NCI-H2227 (cell line): ENCODE measurements around the gene OSBPL10.
"Not testable (repeated sequence)": the region's sequence is repeated elsewhere in the genome, so short reads cannot be mapped to it uniquely, and the experiment has no call there.

Source experiments
- DNase-seq: peaks from one replicate; lab custom pipeline; 2025; ENCODE audit not compliant: unreplicated experiment; lab: John Stamatoyannopoulos, UW

OSBPL10 gene

GRCh38 chr3:31714495-31715280 is 266.4 kb downstream of the OSBPL10 start:
- DNase-seq: no peak

GRCh38 chr3:31713816-31714215 is 267.2 kb downstream of the OSBPL10 start:
- DNase-seq: no peak

GRCh38 chr3:31710123-31710803 is 270.8 kb downstream of the OSBPL10 start:
- DNase-seq: no peak

GRCh38 chr3:31709526-31709925 is 271.5 kb downstream of the OSBPL10 start:
- DNase-seq: no peak

- peak; percentile 28 for DNase-seq
Measured at GRCh38 chr3:31709005-31709404, 272.1 kb downstream of the OSBPL10 start.

GRCh38 chr3:31707286-31707685 is 273.8 kb downstream of the OSBPL10 start:
- DNase-seq: no peak

GRCh38 chr3:31705736-31706135 is 275.3 kb downstream of the OSBPL10 start:
- DNase-seq: no peak

- DNase-seq: no peak
Measured at GRCh38 chr3:31704591-31705179, 276.4 kb downstream of the OSBPL10 start.

- DNase-seq: no peak
Measured at GRCh38 chr3:31704156-31704555, 276.9 kb downstream of the OSBPL10 start.

- no peak for DNase-seq
Measured at GRCh38 chr3:31701286-31701685, 279.8 kb downstream of the OSBPL10 start.

GRCh38 chr3:31699309-31699953 is 281.6 kb downstream of the OSBPL10 start:
- DNase-seq: no peak

GRCh38 chr3:31696815-31697548 is 284.1 kb downstream of the OSBPL10 start:
- DNase-seq: no peak

GRCh38 chr3:31696009-31696297 is 285.1 kb downstream of the OSBPL10 start:
- no peak for DNase-seq

GRCh38 chr3:31695280-31696008 is 285.6 kb downstream of the OSBPL10 start:
- no peak for DNase-seq

GRCh38 chr3:31693346-31693745 is 287.7 kb downstream of the OSBPL10 start:
- no peak for DNase-seq

GRCh38 chr3:31692751-31693150 is 288.3 kb downstream of the OSBPL10 start:
- DNase-seq: no peak

- DNase-seq: no peak
Measured at GRCh38 chr3:31690771-31691170, 290.3 kb downstream of the OSBPL10 start.

- DNase-seq: not testable (repeated sequence)
Measured at GRCh38 chr3:31689523-31689922, 291.5 kb downstream of the OSBPL10 start.

- no peak for DNase-seq
Measured at GRCh38 chr3:31688984-31689383, 292.1 kb downstream of the OSBPL10 start.

- DNase-seq: no peak
Measured at GRCh38 chr3:31687020-31687802, 293.9 kb downstream of the OSBPL10 start.
